HEK293 (cell line): ENCODE data around the gene RPRML.

Source experiments
- CTCF ChIA-PET: fragments of 350-600 bp; formaldehyde crosslinking; extraction: SDS; loops from one replicate; lab custom pipeline; 2021; ENCODE audit warnings: antibody characterized with exemption; lab: Yijun Ruan, JAX
- POLR2A ChIA-PET: fragments of 300-600 bp; formaldehyde crosslinking; extraction: SDS; loops from one replicate; lab custom pipeline; 2020; ENCODE audit warnings: antibody characterized with exemption, inconsistent platforms; lab: Yijun Ruan, JAX
- H3K27ac ChIP-seq: fragments of 200-500 bp; sonication (Bioruptor generic); 2 replicates; pipeline ENCODE4 v1.5.1; 2014; ENCODE audit warnings: low read depth, low read length, control low read depth, inconsistent platforms; ENCODE audit errors: extremely low read depth
- H3K36me3 ChIP-seq, 2 experiments: fragments of 200-500 bp in 1 of 2; sonication (Bioruptor generic) in 1 of 2; 1 replicate in 1 of 2; 2 replicates in 1 of 2; pipeline ENCODE4 v1.5.1; 2014 to 2017; ENCODE audit warnings: inconsistent platforms in 2 of 2, low read length in 2 of 2; ENCODE audit not compliant: control insufficient read depth in 2 of 2, insufficient read depth in 1 of 2
- H3K4me1 ChIP-seq: fragments of 200-500 bp; sonication (Bioruptor generic); 2 replicates; pipeline ENCODE4 v1.5.1; 2014; ENCODE audit warnings: mild to moderate bottlenecking, low read length, inconsistent platforms; ENCODE audit not compliant: control insufficient read depth, insufficient read depth
- H3K4me3 ChIP-seq: 2 replicates; pipeline ENCODE4 v1.5.1; 2011; ENCODE audit warnings: low read depth, mild to moderate bottlenecking, control low read depth, low read length, moderate library complexity
- H3K9me3 ChIP-seq: fragments of 200-500 bp; sonication (Bioruptor generic); 2 replicates; pipeline ENCODE4 v1.5.1; 2014; ENCODE audit warnings: low read depth, low read length, inconsistent platforms; ENCODE audit not compliant: control insufficient read depth, insufficient read depth
- GLIS2 ChIP-seq: fragments of 450-650 bp; formaldehyde crosslinking; IDR thresholded peaks from 2 replicates; pipeline ENCODE4 v1.5.1; 2016; ENCODE audit warnings: missing biosample characterization, missing genetic modification characterization
- IKZF3 ChIP-seq: fragments of 450-650 bp; IDR thresholded peaks from 2 replicates; pipeline ENCODE4 v1.5.0; 2018; ENCODE audit warnings: missing biosample characterization, mild to moderate bottlenecking, missing genetic modification characterization, moderate library complexity
- KLF1 ChIP-seq: fragments of 450-650 bp; formaldehyde crosslinking; IDR thresholded peaks from 2 replicates; pipeline ENCODE4 v1.5.1; 2016; ENCODE audit warnings: missing biosample characterization, missing genetic modification characterization
- KLF8 ChIP-seq: fragments of 450-650 bp; formaldehyde crosslinking; IDR thresholded peaks from 2 replicates; pipeline ENCODE4 v1.5.1; 2016; ENCODE audit warnings: missing biosample characterization, missing genetic modification characterization
- OVOL3 ChIP-seq: fragments of 450-650 bp; formaldehyde crosslinking; IDR thresholded peaks from 2 replicates; pipeline ENCODE4 v1.5.1; 2016; ENCODE audit warnings: missing biosample characterization, missing genetic modification characterization
- PATZ1 ChIP-seq: fragments of 450-650 bp; formaldehyde crosslinking; IDR thresholded peaks from 2 replicates; pipeline ENCODE4 v1.5.1; 2016; ENCODE audit warnings: missing biosample characterization, missing genetic modification characterization
- PRDM1 ChIP-seq: fragments of 450-650 bp; formaldehyde crosslinking; IDR thresholded peaks from 2 replicates; pipeline ENCODE4; 2016; ENCODE audit warnings: missing biosample characterization, missing genetic modification characterization
- PRDM2 ChIP-seq: fragments of 450-650 bp; formaldehyde crosslinking; IDR thresholded peaks from 2 replicates; pipeline ENCODE4 v1.5.1; 2016; ENCODE audit warnings: missing biosample characterization, missing genetic modification characterization, borderline replicate concordance
- SETDB1 ChIP-seq: IDR thresholded peaks from one replicate; pipeline ENCODE4 v1.6.1; 2017; ENCODE audit warnings: mild to moderate bottlenecking, low read length, moderate library complexity, mixed read lengths; ENCODE audit not compliant: insufficient read length
- SP2 ChIP-seq: fragments of 450-650 bp; formaldehyde crosslinking; IDR thresholded peaks from 2 replicates; pipeline ENCODE4 v1.5.1; 2016; ENCODE audit warnings: missing biosample characterization, missing genetic modification characterization
- ZBTB17 ChIP-seq: fragments of 450-650 bp; formaldehyde crosslinking; IDR thresholded peaks from 2 replicates; pipeline ENCODE4 v1.5.1; 2016; ENCODE audit warnings: missing biosample characterization, missing genetic modification characterization
- ZBTB26 ChIP-seq: fragments of 450-650 bp; formaldehyde crosslinking; optimal IDR thresholded peaks from 2 replicates; pipeline ENCODE3; 2016; ENCODE audit warnings: missing biosample characterization, mild to moderate bottlenecking, missing genetic modification characterization
- ZBTB6 ChIP-seq: fragments of 450-650 bp; formaldehyde crosslinking; IDR thresholded peaks from 2 replicates; pipeline ENCODE4 v1.5.1; 2017; ENCODE audit warnings: missing biosample characterization, missing genetic modification characterization
- ZFHX2 ChIP-seq: fragments of 450-650 bp; formaldehyde crosslinking; conservative IDR thresholded peaks from 2 replicates; pipeline ENCODE4 v1.5.1; 2016; ENCODE audit warnings: missing biosample characterization, missing genetic modification characterization
- ZNF211 ChIP-seq: fragments of 450-650 bp; formaldehyde crosslinking; IDR thresholded peaks from 2 replicates; pipeline ENCODE4 v1.5.1; 2016; ENCODE audit warnings: low read depth, missing biosample characterization, missing genetic modification characterization
- ZNF24 ChIP-seq: fragments of 450-650 bp; formaldehyde crosslinking; IDR thresholded peaks from 2 replicates; pipeline ENCODE4 v1.5.1; 2016; ENCODE audit warnings: missing biosample characterization, missing genetic modification characterization
- ZNF341 ChIP-seq: fragments of 450-650 bp; formaldehyde crosslinking; IDR thresholded peaks from 2 replicates; pipeline ENCODE4; 2016; ENCODE audit warnings: low read depth, missing biosample characterization, missing genetic modification characterization
- ZNF362 ChIP-seq: fragments of 450-650 bp; formaldehyde crosslinking; IDR thresholded peaks from 2 replicates; pipeline ENCODE4 v1.5.1; 2016; ENCODE audit warnings: missing biosample characterization, missing genetic modification characterization
- ZNF398 ChIP-seq: fragments of 450-650 bp; formaldehyde crosslinking; IDR thresholded peaks from 2 replicates; pipeline ENCODE4 v1.5.1; 2017; ENCODE audit warnings: missing biosample characterization, missing genetic modification characterization
- ZNF48 ChIP-seq: fragments of 450-650 bp; formaldehyde crosslinking; IDR thresholded peaks from 2 replicates; pipeline ENCODE4 v1.5.1; 2016; ENCODE audit warnings: missing biosample characterization, missing genetic modification characterization
- ZNF600 ChIP-seq: fragments of 450-650 bp; formaldehyde crosslinking; IDR thresholded peaks from 2 replicates; pipeline ENCODE4 v1.5.1; 2016; ENCODE audit warnings: missing biosample characterization, missing genetic modification characterization
- ZNF660 ChIP-seq: fragments of 450-650 bp; IDR thresholded peaks from 2 replicates; pipeline ENCODE4 v1.5.1; 2018; ENCODE audit warnings: missing biosample characterization, mild to moderate bottlenecking, missing genetic modification characterization
- ZSCAN30 ChIP-seq: fragments of 450-650 bp; IDR thresholded peaks from 2 replicates; pipeline ENCODE4 v1.5.1; 2018; ENCODE audit warnings: missing biosample characterization, mild to moderate bottlenecking, missing genetic modification characterization, moderate library complexity

The RPRML gene

GRCh38 chr17:46979147-46979863 is at the start of gene RPRML:
RPRML (minus strand) TSS chr17:46979253; CDS start chr17:46979007, 246 bp downstream.
- ChIA-PET POLR2A (interaction anchor here (1.1 kb wide), 1 partner anchor 16 kb away, joined by 3 read pairs; no protein-coding TSS in a partner anchor), CTCF (interaction anchor here (0.6 to 1.5 kb wide), 3 partner anchors 29 to 38 kb away, joined by 3 to 4 read pairs (median 3); no protein-coding TSS in a partner anchor)
- Histone ChIP-seq H3K27ac (peak within 1 kb of the TSS; percentile 40; the same call in 1 of the 2 replicates), H3K9me3 (no peaks in the 10 kb centered on the region), H3K4me1 (peaks cover 6% of the 10 kb centered on the region; the same call in 1 of the 2 replicates), H3K4me3 (peak within 1 kb of the TSS; percentile 47), H3K36me3 (peaks cover 0 to 2% of the 10 kb centered on the region in 2 experiments; a peak in 1 of 3 replicates)
- no peak for TF ChIP-seq ZNF48 (tag by site-specific recombination)
- peak; percentile 84 for TF ChIP-seq ZNF398 (tag by site-specific recombination)
- TF ChIP-seq OVOL3 (tag by site-specific recombination): no peak
- no peak for TF ChIP-seq ZNF24
- TF ChIP-seq ZNF341 (tag by site-specific recombination): peak; percentile 71
- TF ChIP-seq PATZ1: peak; percentile 64
- peak; percentile 69 for TF ChIP-seq SP2 (tag by site-specific recombination)
- no peak for TF ChIP-seq ZNF211 (tag by site-specific recombination)
- peak; percentile 70; the same call in 1 of the 2 replicates for TF ChIP-seq ZNF362 (tag by site-specific recombination)
- peak; percentile 49; the same call in 1 of the 2 replicates for TF ChIP-seq KLF8 (tag by site-specific recombination)
- TF ChIP-seq ZBTB17 (tag by site-specific recombination): peak; percentile 40; the same call in 1 of the 2 replicates
- peak; percentile 11; the same call in 1 of the 2 replicates for TF ChIP-seq ZFHX2 (tag by site-specific recombination)
- TF ChIP-seq ZSCAN30 (tag by site-specific recombination): peak; percentile 21; the same call in 1 of the 2 replicates
- no peak for TF ChIP-seq PRDM2 (tag by site-specific recombination)
- TF ChIP-seq KLF1 (tag by site-specific recombination): peak; percentile 52; the same call in 1 of the 2 replicates
- peak; percentile 89 for TF ChIP-seq ZBTB6 (tag by site-specific recombination)
- TF ChIP-seq ZNF660 (tag by site-specific recombination): 0 out of 2 replicates have a peak, but pooled peaks have one; percentile 18
- peak; percentile 51; the same call in 1 of the 2 replicates for TF ChIP-seq PRDM1
- no peak for TF ChIP-seq IKZF3
- peak; percentile 67 for TF ChIP-seq GLIS2 (tag by site-specific recombination)
- peak; percentile 84; the same call in 1 of the 2 replicates for TF ChIP-seq ZNF600 (tag by site-specific recombination)
- TF ChIP-seq SETDB1: no peak
- peak; percentile 15 for TF ChIP-seq ZBTB26 (tag by site-specific recombination)
